ENCODE data around the gene SYT17. TPM values are rescaled to one million over a fixed set of nuclear protein-coding genes. Genes with fewer than 3 reads are reported as not detected.

The SYT17 gene
- total and polyA plus RNA-seq, 10 of the 15 experiments (the other 5 are each of a cell fraction or from before 2014, with no cell fraction given), result 3.7 to 12.3 (median 5.0) TPM

DNA sequence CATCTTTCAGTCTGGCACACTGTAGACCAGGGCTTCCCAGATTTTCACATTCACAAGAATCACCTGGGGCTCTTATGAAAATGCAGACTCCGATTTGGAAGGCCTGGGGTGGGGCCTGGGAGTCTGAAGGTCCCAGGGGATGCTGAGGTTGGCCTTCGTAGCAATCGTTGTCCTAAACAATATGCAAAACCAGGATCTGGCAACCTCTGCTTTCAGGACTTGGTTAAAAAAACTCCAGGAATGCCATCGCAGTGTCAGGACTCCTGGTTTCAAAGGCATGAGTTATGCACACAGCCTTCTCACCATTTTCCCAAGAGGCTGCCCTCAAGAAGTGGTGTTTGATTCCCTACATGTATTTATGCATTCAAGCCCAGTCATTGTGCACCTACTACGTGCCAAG, 124.1 kb downstream of the SYT17 start:
- H3K4me1 ChIP-seq (ENCODE audit: control insufficient read depth, insufficient read depth, low read length), result peaks cover 21% of the 10 kb centered on the region
- no peaks in the 10 kb centered on the region for H3K79me2 ChIP-seq (ENCODE audit: control insufficient read depth, insufficient read depth, low read length)
- no peak for DNase-seq (ENCODE audit: low read depth, low spot score)
- intact Hi-C loops (cut with micrococcal nuclease; ENCODE audit: unreplicated experiment), result no loop called here
- POLR2A ChIA-PET, result no interaction called here
- ATAC-seq, result no peak
- H4K20me1 ChIP-seq (ENCODE audit: control insufficient read depth, insufficient read depth), result no peaks in the 10 kb centered on the region
- in situ Hi-C loops (cut with MboI), result no loop called here
- CTCF ChIA-PET, result interaction anchor here (0.7 kb wide), 1 partner anchor 1523 kb away, joined by 3 read pairs; no protein-coding TSS in a partner anchor
- H3K9me3 ChIP-seq (replicated peaks; ENCODE audit: control insufficient read depth, insufficient read depth, low read length), result no peaks in the 10 kb centered on the region; the same call in 2 of the 3 replicates
- no peak for TF ChIP-seq CREM (IDR thresholded peaks at IDR 0.05; ENCODE audit: low read depth)
- no peak for TF ChIP-seq NR2C1 (IDR thresholded peaks at IDR 0.05)
- no peak for TF ChIP-seq RUNX3 (IDR thresholded peaks at IDR 0.05; ENCODE audit: low read length)
- TF ChIP-seq HDAC6 (IDR thresholded peaks at IDR 0.05; ENCODE audit: unreplicated experiment), result no peak
- no peak for TF ChIP-seq IKZF1 (conservative IDR thresholded peaks at IDR 0.05)
- TF ChIP-seq TAF1 (IDR thresholded peaks at IDR 0.05; ENCODE audit: borderline replicate concordance, low read depth, low read length), result no peak
- TF ChIP-seq, protein P1, sequence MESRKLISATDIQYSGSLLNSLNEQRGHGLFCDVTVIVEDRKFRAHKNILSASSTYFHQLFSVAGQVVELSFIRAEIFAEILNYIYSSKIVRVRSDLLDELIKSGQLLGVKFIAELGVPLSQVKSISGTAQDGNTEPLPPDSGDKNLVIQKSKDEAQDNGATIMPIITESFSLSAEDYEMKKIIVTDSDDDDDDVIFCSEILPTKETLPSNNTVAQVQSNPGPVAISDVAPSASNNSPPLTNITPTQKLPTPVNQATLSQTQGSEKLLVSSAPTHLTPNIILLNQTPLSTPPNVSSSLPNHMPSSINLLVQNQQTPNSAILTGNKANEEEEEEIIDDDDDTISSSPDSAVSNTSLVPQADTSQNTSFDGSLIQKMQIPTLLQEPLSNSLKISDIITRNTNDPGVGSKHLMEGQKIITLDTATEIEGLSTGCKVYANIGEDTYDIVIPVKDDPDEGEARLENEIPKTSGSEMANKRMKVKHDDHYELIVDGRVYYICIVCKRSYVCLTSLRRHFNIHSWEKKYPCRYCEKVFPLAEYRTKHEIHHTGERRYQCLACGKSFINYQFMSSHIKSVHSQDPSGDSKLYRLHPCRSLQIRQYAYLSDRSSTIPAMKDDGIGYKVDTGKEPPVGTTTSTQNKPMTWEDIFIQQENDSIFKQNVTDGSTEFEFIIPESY (IDR thresholded peaks at IDR 0.05), result no peak
- TF ChIP-seq SIN3A (IDR thresholded peaks at IDR 0.05; ENCODE audit: low read depth, low read length), result no peak
- TF ChIP-seq, protein P2, sequence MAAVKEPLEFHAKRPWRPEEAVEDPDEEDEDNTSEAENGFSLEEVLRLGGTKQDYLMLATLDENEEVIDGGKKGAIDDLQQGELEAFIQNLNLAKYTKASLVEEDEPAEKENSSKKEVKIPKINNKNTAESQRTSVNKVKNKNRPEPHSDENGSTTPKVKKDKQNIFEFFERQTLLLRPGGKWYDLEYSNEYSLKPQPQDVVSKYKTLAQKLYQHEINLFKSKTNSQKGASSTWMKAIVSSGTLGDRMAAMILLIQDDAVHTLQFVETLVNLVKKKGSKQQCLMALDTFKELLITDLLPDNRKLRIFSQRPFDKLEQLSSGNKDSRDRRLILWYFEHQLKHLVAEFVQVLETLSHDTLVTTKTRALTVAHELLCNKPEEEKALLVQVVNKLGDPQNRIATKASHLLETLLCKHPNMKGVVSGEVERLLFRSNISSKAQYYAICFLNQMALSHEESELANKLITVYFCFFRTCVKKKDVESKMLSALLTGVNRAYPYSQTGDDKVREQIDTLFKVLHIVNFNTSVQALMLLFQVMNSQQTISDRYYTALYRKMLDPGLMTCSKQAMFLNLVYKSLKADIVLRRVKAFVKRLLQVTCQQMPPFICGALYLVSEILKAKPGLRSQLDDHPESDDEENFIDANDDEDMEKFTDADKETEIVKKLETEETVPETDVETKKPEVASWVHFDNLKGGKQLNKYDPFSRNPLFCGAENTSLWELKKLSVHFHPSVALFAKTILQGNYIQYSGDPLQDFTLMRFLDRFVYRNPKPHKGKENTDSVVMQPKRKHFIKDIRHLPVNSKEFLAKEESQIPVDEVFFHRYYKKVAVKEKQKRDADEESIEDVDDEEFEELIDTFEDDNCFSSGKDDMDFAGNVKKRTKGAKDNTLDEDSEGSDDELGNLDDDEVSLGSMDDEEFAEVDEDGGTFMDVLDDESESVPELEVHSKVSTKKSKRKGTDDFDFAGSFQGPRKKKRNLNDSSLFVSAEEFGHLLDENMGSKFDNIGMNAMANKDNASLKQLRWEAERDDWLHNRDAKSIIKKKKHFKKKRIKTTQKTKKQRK (IDR thresholded peaks at IDR 0.05; ENCODE audit: low read depth, low read length), result no peak
- no peak for TF ChIP-seq TCF7 (IDR thresholded peaks at IDR 0.05; ENCODE audit: borderline replicate concordance)
- no peak for TF ChIP-seq MYC (IDR thresholded peaks at IDR 0.05; ENCODE audit: insufficient read depth, insufficient read length, insufficient replicate concordance, low read length, severe bottlenecking)
- H3K27ac ChIP-seq (ENCODE audit: control insufficient read depth, insufficient read depth), result no peak overlapping the region
- no peaks in the 10 kb centered on the region for H3K36me3 ChIP-seq (ENCODE audit: control insufficient read depth in 2 of 2, insufficient read depth in 2 of 2, low read length in 1 of 2)
- no peak overlapping the region for H3K4me3 ChIP-seq
- RAD21 ChIA-PET (ENCODE audit: unreplicated experiment), result no interaction called here
- no peaks in the 10 kb centered on the region for H3K27me3 ChIP-seq (replicated peaks in 1 of 2; ENCODE audit: control insufficient read depth in 2 of 2, insufficient read depth in 2 of 2, low read length in 1 of 2)
- H3K9ac ChIP-seq (ENCODE audit: control insufficient read depth, insufficient read depth, low read length), result no peak overlapping the region
- H2AFZ ChIP-seq (ENCODE audit: control insufficient read depth, low read depth, low read length), result no peak overlapping the region
- no peak for FAIRE-seq
- WGBS (ENCODE audit: insufficient coverage, insufficient replicate concordance, low lambda C conversion rate, missing lambda C conversion rate), result 70% methylated on average over 5 of the region's 5 CpGs
- no TSS peak for BruUV-seq (replicated peaks)
- H3K4me2 ChIP-seq (ENCODE audit: control insufficient read depth, insufficient read depth), result no peak overlapping the region
- SMC1A ChIA-PET (ENCODE audit: uncharacterized antibody, unreplicated experiment), result interaction anchor here (0.6 to 2.2 kb wide), 2 partner anchors 37 to 83 kb away, joined by 4 read pairs; no protein-coding TSS in a partner anchor

Data from GM12878 (cell line).